GM21423 (cell line): ENCODE results near the gene BRD4.

Source experiments
- ATAC-seq: cut with Tn5 transposase; IDR thresholded peaks from one replicate; pipeline ENCODE4 v1.9.1; 2021; ENCODE audit warnings: mild to moderate bottlenecking, moderate library complexity; ENCODE audit not compliant: unreplicated experiment

The BRD4 gene

GRCh38 chr19:15250640-15250993 is 81.7 kb downstream of the BRD4 start:
- ATAC-seq = no peak

- no peak for ATAC-seq
These were observed 82.2 kb downstream of the BRD4 start for GRCh38 chr19:15249972-15250639.

GRCh38 chr19:15249528-15249874 is 82.8 kb downstream of the BRD4 start:
- ATAC-seq = no peak

- no peak for ATAC-seq
These were observed 83.5 kb downstream of the BRD4 start for GRCh38 chr19:15248648-15249527.

- no peak for ATAC-seq
These were observed 84.2 kb downstream of the BRD4 start for GRCh38 chr19:15248106-15248505.

GRCh38 chr19:15247107-15248014 is 85.0 kb downstream of the BRD4 start:
- ATAC-seq = no peak

GRCh38 chr19:15246198-15246481 is 86.2 kb downstream of the BRD4 start:
- ATAC-seq = no peak

DNA sequence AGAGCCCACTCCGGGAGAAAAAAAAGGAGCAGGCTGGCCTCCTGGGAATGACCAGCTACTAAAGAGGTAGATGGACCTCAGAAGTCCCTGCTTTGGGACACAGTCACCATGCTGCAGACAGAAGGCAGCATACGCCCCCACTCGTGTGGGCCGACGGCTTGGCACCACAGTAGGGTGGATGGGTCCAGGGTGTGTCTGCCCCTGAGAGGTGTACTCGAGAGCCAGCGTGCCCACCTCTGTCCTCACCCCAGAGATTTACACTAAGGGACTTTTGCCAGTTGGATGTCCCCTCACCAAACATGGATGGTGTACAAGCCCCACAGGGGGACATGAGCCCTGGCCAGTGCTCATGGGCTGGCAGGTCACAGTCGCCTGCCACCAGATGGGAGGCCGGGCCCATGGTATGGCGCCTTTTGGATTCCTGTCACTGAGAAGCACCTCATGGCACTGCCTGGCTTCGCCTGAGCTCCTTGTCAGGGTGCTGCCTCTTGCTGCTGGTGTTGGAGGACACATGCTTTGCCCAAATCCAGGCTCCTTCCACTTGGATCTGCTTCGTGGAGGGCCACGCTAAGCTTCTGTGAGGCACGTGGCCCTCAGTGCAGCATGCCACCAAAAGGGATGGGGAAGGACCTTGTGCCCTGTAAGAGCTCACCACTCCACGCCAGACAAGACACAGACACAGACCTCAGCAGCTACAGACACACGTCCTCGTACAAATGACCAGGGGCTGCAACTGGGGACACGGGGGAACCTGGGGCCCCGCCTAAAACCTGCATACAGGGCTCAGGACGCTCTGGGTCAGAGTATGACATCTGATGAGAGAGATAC is 86.8 kb downstream of the BRD4 start:
- no peak for ATAC-seq

- no peak for ATAC-seq
These were observed 87.5 kb downstream of the BRD4 start for GRCh38 chr19:15244808-15245207.

DNA sequence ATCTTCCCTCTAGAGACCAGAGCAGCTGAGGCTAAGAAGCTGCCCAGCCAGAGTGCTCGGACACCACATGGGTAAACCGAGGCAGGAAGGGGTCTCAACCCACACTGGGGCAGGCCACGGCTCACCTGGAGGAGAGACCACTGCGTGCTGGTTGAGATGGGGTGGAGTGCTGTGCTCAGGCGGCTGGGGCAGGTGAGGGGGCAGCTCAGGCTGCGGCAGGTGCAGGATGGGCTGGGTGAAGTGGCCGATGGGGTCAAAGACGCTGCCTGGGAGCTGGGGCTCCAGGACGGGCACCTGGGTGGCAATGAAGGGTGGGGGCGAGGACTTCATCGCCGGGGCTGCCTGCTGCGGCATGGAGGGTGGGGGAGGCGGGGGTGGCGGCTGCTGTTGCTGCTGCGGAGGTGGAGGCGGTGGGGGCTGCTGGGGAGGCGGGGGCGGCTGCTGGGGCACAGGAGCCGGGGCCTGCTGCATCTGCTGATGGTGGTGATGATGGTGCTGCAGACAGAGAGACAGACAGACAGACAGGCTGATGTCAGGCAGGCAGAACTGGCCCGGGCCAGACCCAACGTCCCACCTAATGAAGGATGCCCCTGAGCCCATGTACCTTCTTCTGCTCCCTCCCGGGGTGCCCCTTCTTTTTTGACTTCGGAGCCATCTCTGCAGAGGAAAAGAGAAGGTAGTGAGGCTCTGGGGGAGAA is 88.1 kb downstream of the BRD4 start:
- ATAC-seq = no peak

GRCh38 chr19:15243236-15243957 is 88.9 kb downstream of the BRD4 start:
- ATAC-seq = no peak

DNA sequence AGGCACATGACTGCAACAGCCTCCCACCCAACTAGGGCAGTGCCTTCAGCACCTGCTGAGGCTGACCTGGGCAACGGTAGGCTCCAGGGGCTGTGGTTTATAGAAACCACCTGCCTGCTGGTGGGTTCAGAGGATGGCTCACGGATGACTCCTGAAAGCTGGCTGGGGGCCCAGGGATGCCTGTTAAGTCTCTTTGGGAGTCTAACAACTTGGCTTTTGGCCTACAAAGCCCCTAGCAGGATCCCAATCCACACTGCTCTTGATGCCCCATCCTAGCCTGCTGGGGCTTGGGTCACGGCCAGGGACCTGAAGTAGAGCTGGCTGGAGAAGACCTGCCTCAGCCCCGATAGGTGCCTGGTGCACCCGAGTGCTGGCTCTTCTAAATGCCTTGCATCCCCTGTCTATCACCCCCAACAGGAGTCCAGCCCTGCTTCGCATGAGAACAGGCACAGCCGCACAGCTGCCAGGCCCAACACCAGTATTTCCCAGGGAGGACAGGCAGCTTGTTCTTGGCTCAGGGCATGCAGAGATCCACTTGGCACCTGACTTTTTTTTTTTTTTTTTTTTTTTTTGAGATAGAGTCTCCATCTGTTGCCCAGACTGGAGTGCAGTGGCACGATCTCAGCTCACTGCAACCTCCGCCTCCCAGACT is 91.0 kb downstream of the BRD4 start:
- no peak for ATAC-seq

GRCh38 chr19:15240515-15240914 is 91.8 kb downstream of the BRD4 start:
- no peak for ATAC-seq

- ATAC-seq = no peak
These were observed 92.9 kb downstream of the BRD4 start for GRCh38 chr19:15239337-15239949.

DNA sequence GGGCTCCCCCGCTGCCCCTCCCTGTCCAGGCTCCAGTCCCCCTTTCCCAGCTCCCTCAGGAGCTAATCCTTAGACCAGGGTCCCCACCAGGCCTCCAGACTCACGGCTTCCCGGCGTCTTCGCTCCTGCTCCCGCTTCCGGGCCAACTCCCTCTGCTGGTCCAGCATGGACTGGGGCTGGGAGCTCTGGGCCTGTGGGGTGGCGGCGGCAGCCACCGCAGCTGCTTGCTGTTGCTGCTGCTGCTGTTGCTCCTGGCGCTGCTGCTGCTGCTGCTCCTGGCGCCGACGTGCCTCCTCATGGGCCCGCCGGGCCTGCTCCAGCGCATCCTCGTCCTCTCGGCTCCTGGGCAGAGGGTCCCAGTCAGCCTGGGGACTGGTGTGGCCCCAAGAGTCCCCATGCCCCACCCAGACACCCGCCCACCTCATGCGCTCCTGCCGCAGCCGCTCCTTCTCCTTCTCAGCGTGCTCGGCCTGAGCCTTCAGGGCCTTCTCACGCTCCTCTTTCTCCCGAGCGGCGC is 93.6 kb downstream of the BRD4 start:
- no peak for ATAC-seq

DNA sequence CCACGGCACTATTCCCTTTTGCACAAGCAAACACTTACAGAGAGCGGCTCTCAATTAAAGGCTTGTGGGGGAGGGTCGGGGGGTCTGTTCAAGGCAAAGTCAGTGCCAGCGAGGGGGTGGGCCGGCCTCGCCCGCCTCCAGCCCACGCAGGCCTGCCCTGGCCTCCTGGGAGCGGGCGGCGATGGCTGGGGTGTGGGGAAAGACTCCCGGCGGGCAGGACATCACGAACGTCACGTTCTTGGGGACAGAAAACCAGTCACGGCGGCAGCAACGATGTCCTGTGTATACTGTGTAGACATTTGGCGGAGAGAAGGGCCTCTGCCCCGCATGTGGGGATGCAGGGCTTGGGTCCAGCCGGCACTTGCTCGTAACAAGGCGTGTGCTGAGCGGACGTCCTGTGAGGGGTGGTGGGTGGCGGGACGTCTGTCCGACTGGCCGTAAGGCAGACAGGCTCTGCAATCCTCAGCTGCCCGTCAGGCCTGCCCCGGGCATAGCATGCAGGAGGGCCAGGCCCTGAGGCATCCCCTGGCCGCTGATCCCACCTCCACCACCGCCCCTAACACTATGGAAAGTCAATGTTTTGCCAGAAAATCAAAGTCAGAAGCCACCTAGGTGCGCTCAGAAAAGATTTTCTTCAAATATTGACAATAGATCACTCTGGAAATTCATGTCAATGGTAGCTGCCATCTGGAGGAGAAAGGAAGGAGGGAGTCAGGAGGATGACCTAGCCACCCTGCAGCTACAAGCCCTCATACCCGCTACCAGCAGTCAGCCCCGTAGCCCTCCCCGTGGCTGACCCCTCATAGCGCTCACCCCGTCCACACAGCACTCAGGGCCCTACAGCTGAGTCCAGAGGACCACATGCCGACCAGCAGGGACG is 94.3 kb downstream of the BRD4 start:
- ATAC-seq = no peak

DNA sequence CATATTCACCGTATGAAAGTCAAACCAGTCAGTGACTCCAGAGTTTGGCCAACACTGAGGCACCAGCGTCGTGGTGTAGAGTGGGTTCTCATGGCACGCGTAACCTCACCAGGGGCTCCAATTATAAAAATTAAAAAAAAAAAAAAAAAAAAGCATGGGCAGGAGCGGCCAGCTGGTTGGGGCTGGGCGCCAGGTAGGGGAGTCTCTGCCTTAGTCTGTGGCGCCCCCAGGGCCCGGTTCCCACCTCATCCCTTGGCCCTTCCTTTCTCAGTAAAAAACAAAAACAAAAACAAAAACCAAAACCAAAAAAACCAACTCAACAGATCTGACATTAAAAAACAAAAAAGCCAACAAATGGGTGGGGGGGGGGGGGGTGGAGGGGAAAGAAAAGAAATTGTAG is 95.5 kb downstream of the BRD4 start:
- no peak for ATAC-seq
